Spinal cord (tissue), 10 donors: Measurements from ENCODE around the gene RSF1. TPM values are rescaled to one million over a fixed set of nuclear protein-coding genes. Genes with fewer than 3 reads are reported as not detected.
"Not testable (repeated sequence)": the region's sequence is repeated elsewhere in the genome, so short reads cannot be mapped to it uniquely, and the experiment has no call there.

Experiments used
- DNase-seq, 6 donors: peaks; one replicate each; pipeline versions ENCODE4 v3.0.0 to v3.0.0-alpha.2; 2013 to 2015; ENCODE audit warnings: low spot score in 6 of 6, low read depth in 4 of 6
- H3K27ac ChIP-seq: one replicate; pipeline ENCODE4 v1.5.1; 2013; ENCODE audit warnings: low read depth, low read length, control low read depth
- H3K27me3 ChIP-seq: one replicate; pipeline ENCODE4 v1.6.1; 2013; ENCODE audit warnings: low read length; ENCODE audit not compliant: control insufficient read depth, insufficient read depth
- H3K36me3 ChIP-seq: one replicate; pipeline ENCODE4 v1.6.1; 2013; ENCODE audit warnings: low read length; ENCODE audit not compliant: control insufficient read depth, insufficient read depth
- H3K4me1 ChIP-seq: one replicate; pipeline ENCODE4 v1.6.1; 2013; ENCODE audit warnings: low read length; ENCODE audit not compliant: control insufficient read depth, insufficient read depth
- H3K4me3 ChIP-seq: one replicate; pipeline ENCODE4 v1.5.1; 2013; ENCODE audit warnings: low read depth, low read length, control low read depth
- H3K9me3 ChIP-seq: one replicate; pipeline ENCODE4 v1.6.1; 2013; ENCODE audit warnings: low read length; ENCODE audit not compliant: control insufficient read depth, insufficient read depth
- WGBS: methylation state at CpG from one replicate; pipeline ENCODE4 v1.1.5; 2013; ENCODE audit warnings: missing lambda C conversion rate; ENCODE audit not compliant: insufficient coverage; 5-methylcytosine and 5-hydroxymethylcytosine counted together
- polyA plus RNA-seq, 2 donors: library from polyadenylated mRNA; unstranded; fragments of 120-200 nt; gene quantifications; one replicate each; pipeline ENCODE4 v1.2.1, GENCODE V29; 2013; ENCODE audit not compliant: insufficient read length in 2 of 2
- total RNA-seq, 2 donors: library from RNA; depleted of rRNA in 1 of 2; stranded (reverse); fragments of 120-200 nt in 1 of 2; fragments of >200 nt in 1 of 2; gene quantifications; one replicate each; pipeline versions ENCODE4 v1.2.3 to v1.2.4, GENCODE V29; 2013 to 2014
- donor health status: healthy.

Gene RSF1
- total and polyA plus RNA-seq, 4 donors = 37.7 to 80.3 (median 63.5) TPM

DNA sequence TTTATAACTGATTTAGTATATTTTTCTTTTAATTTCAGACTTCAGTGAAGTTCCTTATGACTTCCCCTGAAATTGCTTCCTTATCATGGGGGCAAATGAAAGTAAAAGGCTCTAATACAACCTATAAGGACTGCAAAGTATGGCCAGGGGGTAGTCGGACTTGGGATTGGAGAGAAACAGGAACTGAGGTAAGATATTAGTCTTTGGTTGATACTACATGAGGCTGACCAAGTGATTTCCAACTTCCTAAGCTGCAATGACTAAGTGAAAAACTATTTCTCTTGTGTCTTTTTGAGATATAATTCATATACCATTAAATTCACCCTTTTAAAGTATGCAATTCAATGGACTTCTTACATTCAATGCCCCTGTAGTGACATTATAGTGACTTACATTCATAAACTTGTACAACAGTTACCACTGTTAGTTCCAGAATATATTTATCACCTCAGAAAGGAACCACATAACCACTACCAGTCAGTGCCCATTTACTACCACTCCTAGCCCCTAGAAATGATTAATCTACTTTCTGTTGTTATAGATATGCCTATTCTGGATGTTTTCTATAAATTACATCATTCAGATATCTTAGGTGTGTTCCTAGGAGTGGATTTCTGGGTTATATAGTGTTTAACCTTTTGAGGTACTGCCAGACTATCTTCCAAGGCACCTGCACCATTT lies 22.1 kb upstream of the RSF1 start:
- no peak for DNase-seq
- Histone ChIP-seq H3K27ac (no peak overlapping the region), H3K36me3 (peaks cover 11% of the 10 kb centered on the region), H3K4me3 (no peak overlapping the region), H3K4me1 (no peaks in the 10 kb centered on the region), H3K27me3 (no peaks in the 10 kb centered on the region), H3K9me3 (peaks cover 10% of the 10 kb centered on the region)
- WGBS = no CpG with 5 or more reads among the region's 1 CpG

DNA sequence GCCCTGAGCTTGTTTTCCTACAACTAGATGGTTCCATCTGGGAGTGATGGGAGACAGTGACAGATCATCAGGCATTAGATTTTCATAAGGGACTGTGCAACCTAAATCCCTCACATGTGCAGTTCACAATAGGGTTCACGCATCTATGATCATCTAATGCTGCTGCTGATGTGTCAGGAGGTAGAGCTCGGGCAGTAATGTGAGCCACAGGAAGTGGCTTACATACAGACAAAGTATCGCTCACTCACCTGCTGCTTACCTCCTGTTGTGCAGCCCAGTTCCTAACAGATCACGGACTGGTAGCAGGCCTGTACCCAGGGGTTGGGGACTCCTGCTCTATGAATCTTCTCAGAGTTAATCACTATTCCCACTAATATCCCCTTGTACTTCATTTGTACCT lies 12.8 kb upstream of the RSF1 start:
- no peaks in the 10 kb centered on the region for H3K4me1 ChIP-seq
- WGBS = 100% methylated on average over 1 of the region's 4 CpGs
- no peak for DNase-seq
- no peaks in the 10 kb centered on the region for H3K27me3 ChIP-seq
- H3K9me3 ChIP-seq = peaks cover 8% of the 10 kb centered on the region
- no peak overlapping the region for H3K27ac ChIP-seq
- no peak overlapping the region for H3K4me3 ChIP-seq
- no peaks in the 10 kb centered on the region for H3K36me3 ChIP-seq

DNA sequence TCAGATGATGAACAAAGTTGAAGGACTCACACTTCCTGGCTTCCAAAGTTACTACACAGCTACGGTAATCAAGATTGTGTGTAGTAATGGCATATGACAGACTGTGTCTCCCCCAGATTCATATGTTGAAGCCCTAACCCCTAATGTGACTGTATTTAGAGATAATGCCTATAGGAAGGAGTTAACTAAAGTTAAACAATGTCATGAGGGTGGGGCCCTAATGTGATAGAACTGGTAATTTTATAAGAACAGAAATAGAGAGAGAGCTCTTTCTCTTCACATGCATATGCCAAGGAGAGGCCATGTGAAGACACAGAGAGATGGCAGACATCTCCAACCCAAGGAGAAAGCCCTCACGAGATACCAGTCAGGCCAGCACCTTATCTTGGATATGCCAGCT lies 8.4 kb upstream of the RSF1 start:
- no peak for DNase-seq
- H3K4me3 ChIP-seq = no peak overlapping the region
- no peak overlapping the region for H3K27ac ChIP-seq
- no peaks in the 10 kb centered on the region for H3K27me3 ChIP-seq
- no peaks in the 10 kb centered on the region for H3K36me3 ChIP-seq
- WGBS = no CpG with 5 or more reads among the region's 2 CpGs
- H3K9me3 ChIP-seq = peaks cover 8% of the 10 kb centered on the region
- no peaks in the 10 kb centered on the region for H3K4me1 ChIP-seq

DNA sequence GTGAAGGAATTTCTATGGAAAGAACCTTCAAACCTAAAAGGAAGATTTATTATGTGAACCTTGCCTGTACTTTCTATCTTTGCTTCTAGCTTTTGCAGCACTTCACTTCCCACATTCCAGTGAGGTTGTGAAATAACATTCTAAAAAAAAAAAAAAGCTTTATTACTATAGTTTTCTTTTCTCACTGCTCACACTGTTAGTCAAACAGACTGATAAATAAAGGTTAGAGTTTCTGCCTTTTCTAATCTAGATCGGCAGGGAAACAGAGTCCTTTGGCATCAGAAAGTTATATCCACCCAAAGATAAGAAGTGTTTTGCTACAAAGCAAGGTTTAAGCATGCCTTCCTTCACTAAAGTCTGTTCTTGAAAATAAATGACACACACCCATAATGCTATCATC lies 3.3 kb upstream of the RSF1 start:
- no CpG with 5 or more reads among the region's 1 CpG for WGBS
- Histone ChIP-seq H3K27me3 (no peaks in the 10 kb centered on the region), H3K9me3 (no peaks in the 10 kb centered on the region), H3K4me3 (no peak overlapping the region), H3K36me3 (no peaks in the 10 kb centered on the region), H3K4me1 (peaks cover 9% of the 10 kb centered on the region), H3K27ac (no peak overlapping the region)
- no peak for DNase-seq

DNA sequence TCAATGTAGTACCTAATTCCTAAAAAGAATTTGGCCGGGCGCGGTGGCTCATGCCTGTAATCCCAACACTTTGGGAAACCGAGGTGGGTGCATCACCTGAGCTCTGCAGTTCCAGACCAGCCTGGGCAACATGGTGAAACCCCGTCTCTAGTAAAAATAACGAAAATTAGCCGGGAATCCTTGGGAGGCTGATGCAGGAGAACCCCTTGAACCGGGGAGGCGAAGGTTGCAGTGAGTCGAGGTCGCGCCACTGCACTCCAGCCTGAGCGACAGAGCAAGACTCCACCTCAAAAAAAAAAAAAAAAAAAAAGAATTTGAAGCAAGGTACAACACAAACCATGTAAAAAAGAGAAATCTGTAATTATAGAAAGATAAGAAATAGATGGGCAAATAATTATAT lies 1.6 kb upstream of the RSF1 start:
- Histone ChIP-seq H3K27ac (peak overlapping the region; percentile 93), H3K4me1 (peaks cover 14% of the 10 kb centered on the region)

DNA sequence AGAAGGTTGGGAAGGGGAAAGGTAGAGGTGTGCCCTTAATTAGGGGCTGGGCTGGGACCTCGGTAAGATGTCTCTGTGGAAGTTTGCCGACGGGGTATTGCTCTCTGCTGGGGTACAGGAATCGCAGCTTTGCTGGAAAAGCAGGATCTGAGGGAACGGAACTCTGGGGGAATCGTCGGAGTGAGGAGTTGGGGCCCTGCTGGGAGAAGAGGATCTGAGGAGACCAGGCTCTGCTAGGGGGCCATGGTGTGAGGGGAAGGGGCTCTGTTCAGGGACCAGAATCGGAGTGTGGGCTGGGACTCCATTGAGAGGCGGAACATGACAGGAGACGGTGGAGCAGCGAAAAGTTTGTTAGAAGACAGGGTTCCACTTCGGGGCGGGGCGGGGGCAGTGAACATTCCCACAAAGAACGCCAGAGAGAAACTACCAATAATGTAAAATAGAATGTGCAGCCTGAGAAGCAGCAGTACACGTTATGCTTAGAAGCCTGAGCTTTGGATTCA lies 878 bp upstream of the RSF1 start:
- peaks cover 14% of the 10 kb centered on the region for H3K4me1 ChIP-seq
- DNase-seq = peak in 3 of 6 donors; percentile 1 to 6 (median 3)
- H3K27ac ChIP-seq = peak overlapping the region; percentile 93
- no peaks in the 10 kb centered on the region for H3K27me3 ChIP-seq
- peak overlapping the region; percentile 96 for H3K4me3 ChIP-seq
- no peaks in the 10 kb centered on the region for H3K9me3 ChIP-seq
- 2% methylated on average over 13 of the region's 16 CpGs for WGBS
- H3K36me3 ChIP-seq = no peaks in the 10 kb centered on the region

More for the DNA sequence above, 1.6 kb upstream of the RSF1 start:
- H3K9me3 ChIP-seq, H3K27me3 ChIP-seq, H3K36me3 ChIP-seq, DNase-seq: not testable (repeated sequence)
- peak overlapping the region; percentile 96 for H3K4me3 ChIP-seq
- 48% methylated on average over 6 of the region's 13 CpGs for WGBS

DNA sequence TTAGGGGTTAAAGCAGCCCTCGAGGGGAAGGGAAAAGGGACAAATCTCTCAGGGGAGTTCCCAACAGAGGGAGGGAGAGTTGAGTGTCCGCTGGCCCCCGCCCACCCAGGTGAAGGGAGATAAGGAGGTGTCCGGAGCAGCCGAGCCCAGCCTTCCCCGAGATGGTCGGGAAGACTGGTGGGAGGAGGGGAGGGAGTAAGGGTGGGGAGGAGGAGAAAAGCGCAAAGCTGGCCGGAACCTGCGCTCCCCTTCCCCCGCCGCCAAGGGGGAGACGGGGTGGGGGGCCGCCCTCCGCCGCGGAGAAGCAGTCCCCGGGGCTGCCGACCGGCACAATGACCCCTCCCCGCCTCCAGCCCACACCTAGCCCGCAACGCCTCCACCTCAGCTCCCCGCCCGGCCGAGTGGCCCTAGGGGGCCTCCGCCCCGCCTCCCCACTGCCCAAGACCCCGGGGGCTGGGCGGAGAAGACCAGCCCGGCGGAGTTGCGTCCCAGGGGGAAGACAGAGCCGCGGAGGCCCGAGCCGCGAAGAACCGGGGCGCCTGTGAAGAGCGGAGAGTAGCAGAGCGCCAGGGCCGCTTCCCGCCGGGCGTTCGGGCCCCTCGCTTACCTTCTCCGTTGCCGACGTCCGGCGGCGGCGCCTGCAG lies 479 bp downstream of the RSF1 start:
- Histone ChIP-seq H3K36me3 (no peaks in the 10 kb centered on the region), H3K9me3 (peaks cover 2% of the 10 kb centered on the region), H3K27me3 (no peaks in the 10 kb centered on the region), H3K4me3 (peak overlapping the region; percentile 96), H3K27ac (peak overlapping the region; percentile 98), H3K4me1 (peaks cover 14% of the 10 kb centered on the region)
- DNase-seq = peak in 1 of 6 donors; percentile 36
- WGBS = 0% methylated on average over 52 of the region's 55 CpGs

DNA sequence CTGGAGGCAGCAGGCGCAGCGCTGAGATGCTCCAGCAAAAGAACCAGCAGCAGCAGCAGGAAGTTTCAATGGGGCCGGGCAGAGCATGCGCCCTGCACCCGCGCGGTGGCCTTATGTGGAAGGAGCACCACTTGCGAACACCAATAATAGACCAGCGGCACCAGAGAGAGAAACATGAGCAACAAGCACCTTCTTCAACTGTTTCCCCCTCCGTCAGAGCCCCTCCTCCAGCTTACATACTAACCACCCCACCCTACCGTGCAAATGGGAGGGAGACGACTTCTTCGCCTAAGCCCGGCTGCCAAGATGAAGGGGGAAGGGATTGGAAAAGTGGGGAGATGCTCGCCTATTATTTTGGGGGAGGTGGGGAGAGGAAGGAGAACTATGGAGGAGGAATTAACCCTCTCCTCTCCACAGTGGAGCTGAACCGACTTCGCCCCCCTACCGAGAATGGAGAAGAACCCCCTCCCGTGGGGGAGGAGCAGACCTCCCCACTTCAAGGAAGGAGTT lies 1.1 kb downstream of the RSF1 start:
- Histone ChIP-seq H3K4me1 (peaks cover 14% of the 10 kb centered on the region), H3K27me3 (no peaks in the 10 kb centered on the region), H3K27ac (peak overlapping the region; percentile 98), H3K36me3 (no peaks in the 10 kb centered on the region), H3K4me3 (peak overlapping the region; percentile 96), H3K9me3 (peaks cover 5% of the 10 kb centered on the region)
- peak; percentile 68 to 97 (median 80) for DNase-seq
- WGBS = 0% methylated on average over 9 of the region's 19 CpGs

DNA sequence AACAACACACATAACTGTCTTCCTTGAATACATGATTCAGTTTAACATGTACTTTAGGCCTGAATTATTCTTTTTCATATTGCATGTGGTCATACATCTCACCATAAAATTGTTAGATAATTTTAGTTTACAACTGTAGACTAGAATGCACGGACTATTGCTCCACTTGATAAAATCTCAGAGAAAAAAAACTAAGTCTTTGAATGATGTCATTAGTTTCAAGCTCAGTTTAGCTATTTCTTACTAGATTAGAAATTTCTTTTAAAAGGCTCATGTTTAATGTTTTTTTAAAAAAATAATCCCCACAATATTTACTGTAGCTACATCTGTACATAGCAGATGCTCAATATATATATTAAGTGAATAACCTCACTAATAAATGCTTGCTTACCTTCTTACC lies 5.1 kb downstream of the RSF1 start:
- Histone ChIP-seq H3K4me1 (peaks cover 5% of the 10 kb centered on the region), H3K36me3 (peaks cover 2% of the 10 kb centered on the region), H3K27me3 (no peaks in the 10 kb centered on the region), H3K27ac (no peak overlapping the region), H3K9me3 (peaks cover 5% of the 10 kb centered on the region), H3K4me3 (no peak overlapping the region)
- no peak for DNase-seq
- WGBS = no CpG with 5 or more reads among the region's 1 CpG

DNA sequence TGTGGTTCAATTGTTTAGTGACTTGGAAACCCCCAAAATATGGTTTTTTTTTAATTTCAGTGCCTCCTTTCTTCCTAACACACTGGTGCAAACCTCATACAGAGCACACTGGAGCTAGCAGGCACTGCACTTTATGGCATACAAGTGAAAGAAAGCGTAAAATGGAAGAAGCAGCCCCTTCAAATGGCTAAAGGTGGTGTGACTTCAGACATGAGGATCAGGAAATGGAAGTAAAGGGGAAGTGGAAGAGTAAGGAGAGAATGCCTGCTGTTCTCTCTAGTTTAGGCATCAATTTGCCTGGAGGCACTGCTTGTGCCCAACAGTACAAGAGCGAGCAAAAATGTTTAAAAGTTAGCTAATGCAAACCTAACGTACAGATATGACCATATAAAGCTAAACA lies 5.7 kb downstream of the RSF1 start:
- 100% methylated on average over 1 of the region's 3 CpGs for WGBS
- Histone ChIP-seq H3K9me3 (peaks cover 5% of the 10 kb centered on the region), H3K27me3 (no peaks in the 10 kb centered on the region)

More for the DNA sequence above, 5.7 kb downstream of the RSF1 start:
- DNase-seq = no peak
- peaks cover 5% of the 10 kb centered on the region for H3K4me1 ChIP-seq
- no peak overlapping the region for H3K4me3 ChIP-seq
- H3K27ac ChIP-seq = no peak overlapping the region
- H3K36me3 ChIP-seq = peaks cover 2% of the 10 kb centered on the region
